Breast epithelium (tissue), 3 donors: ENCODE results near the gene GFOD1.

Experiments used
- CTCF ChIP-seq, 3 donors: fragments of 450-650 bp; IDR thresholded peaks; one replicate each; pipeline ENCODE4 v1.5.1; 2016 to 2017; ENCODE audit warnings: antibody characterized with exemption in 3 of 3, mild to moderate bottlenecking in 3 of 3, moderate library complexity in 3 of 3
- POLR2A ChIP-seq: fragments of 450-650 bp; IDR thresholded peaks from one replicate; pipeline ENCODE4 v1.6.1; 2016; ENCODE audit warnings: antibody characterized with exemption, mild to moderate bottlenecking, moderate library complexity
- POLR2AphosphoS5 ChIP-seq, 3 donors: sonication (generic); formaldehyde crosslinking; IDR thresholded peaks; one replicate each; pipeline ENCODE4 v1.6.1; 2017; ENCODE audit warnings: antibody characterized with exemption in 3 of 3

DNA sequence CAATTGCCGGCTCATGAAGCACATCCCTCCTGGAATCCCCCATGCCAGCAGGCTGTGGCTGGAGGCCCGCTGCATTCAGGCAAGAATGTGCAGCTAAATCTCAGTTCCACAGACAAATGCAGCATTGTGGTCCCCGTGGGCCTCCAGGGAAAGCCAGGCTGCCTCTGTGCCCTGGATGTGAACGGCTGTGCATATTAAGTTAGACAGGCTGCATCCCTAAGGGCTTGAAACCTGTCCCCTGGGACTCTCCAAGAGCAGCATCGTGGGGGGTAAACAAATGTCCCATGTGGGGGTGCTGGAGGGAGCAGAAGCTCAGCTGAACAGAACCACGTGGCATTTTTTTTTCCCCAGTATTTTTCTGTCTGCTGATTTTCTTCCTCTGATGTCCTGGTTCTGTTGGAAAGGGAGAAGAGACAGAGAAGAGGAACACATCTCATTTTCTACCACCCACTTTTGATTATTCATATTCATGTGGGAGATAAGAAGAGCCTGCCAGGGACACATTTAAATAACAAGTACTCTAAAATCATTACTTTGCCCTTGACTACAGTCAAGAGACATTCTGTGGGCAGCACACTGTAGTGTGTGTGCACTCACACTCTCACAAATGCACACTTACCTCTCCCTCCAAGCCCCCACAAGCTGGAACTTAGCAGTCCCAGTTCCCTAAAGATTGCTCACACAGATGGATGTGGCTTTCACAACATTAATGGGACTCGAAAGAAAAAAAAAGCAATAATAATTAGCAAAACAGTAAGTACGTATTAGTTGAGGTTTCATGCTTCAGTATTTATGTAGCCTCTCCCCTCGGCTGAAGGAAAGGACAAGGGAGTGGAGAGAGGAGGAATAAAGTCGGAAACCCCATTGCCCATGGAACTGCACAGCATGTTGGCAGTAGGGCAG lies 16.9 kb downstream of the GFOD1 start:
- no peak for TF ChIP-seq CTCF (IDR thresholded peaks at IDR 0.05)
- no peak for TF ChIP-seq POLR2AphosphoS5 (IDR thresholded peaks at IDR 0.05)
- no peak for TF ChIP-seq POLR2A
